Brain microvascular endothelial cell (primary cell): Measurements from ENCODE around the gene MRNIP.

ENCODE experiments used
- DNase-seq: peaks from one replicate; pipeline ENCODE4 v3.0.0-alpha.2; 2020
- H3K27ac ChIP-seq: fragments of 250-450 bp; sonication (Bioruptor Pico); 2 replicates; pipeline ENCODE4 v1.5.1; 2020; ENCODE audit warnings: mild to moderate bottlenecking, moderate library complexity
- H3K27me3 ChIP-seq: fragments of 250-450 bp; sonication (Bioruptor Pico); replicated peaks from 2 replicates; pipeline ENCODE4 v1.5.1; 2020; ENCODE audit warnings: mild to moderate bottlenecking
- H3K36me3 ChIP-seq: fragments of 250-450 bp; sonication (Bioruptor Pico); replicated peaks from 2 replicates; pipeline ENCODE4 v1.5.1; 2020; ENCODE audit warnings: mild to moderate bottlenecking
- H3K4me3 ChIP-seq: 2 replicates; pipeline ENCODE4 v1.5.1; 2011; ENCODE audit warnings: low read depth, mild to moderate bottlenecking, control low read depth, low read length, moderate library complexity
- in situ Hi-C: cut with HindIII; loops from 2 replicates; pipeline ENCODE4 v1.10.0; 2017; ENCODE audit warnings: low sequenced_read_pairs, low pct_ligation_motif_present
- TF ChIP-seq, protein P1 (sequence below): IDR thresholded peaks from 2 replicates; pipeline ENCODE4 v1.5.1; 2011; ENCODE audit warnings: low read depth, mild to moderate bottlenecking, moderate library complexity, low read length, control low read depth, inconsistent platforms; ENCODE audit errors: missing control alignments

Gene MRNIP

DNA sequence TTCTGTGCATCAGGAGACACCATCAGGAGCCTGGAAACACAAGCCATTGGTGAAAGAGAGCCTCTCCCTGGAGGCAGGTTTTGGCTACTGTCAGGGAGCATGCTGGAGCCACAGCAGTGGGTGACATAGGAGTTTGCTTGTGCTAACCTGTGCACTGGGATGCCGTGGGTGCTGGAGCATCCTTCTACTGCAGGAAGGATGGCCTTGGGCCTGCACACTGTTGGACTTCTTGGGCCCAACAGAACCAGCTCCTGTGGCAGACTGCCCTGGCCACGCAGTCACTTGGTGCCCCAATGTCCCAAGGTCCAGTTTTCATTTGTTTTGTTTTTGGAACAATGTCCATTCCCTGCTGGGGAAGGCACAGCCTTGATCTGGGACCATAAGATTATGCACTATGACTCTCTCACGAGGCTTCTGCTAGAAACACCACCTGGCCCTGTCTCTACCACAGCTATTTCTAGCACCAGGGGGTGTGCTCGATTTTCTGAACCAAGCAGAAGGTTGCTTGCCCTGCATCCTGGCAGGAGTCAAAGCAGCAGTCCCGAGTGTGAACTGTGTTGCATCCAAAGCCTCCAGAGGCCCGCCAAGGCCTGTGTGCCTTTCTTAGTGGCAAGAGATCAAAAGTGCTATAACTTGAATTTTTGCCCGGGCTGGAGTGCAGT lies 70.3 kb downstream of the MRNIP start:
- TF ChIP-seq, protein P1, sequence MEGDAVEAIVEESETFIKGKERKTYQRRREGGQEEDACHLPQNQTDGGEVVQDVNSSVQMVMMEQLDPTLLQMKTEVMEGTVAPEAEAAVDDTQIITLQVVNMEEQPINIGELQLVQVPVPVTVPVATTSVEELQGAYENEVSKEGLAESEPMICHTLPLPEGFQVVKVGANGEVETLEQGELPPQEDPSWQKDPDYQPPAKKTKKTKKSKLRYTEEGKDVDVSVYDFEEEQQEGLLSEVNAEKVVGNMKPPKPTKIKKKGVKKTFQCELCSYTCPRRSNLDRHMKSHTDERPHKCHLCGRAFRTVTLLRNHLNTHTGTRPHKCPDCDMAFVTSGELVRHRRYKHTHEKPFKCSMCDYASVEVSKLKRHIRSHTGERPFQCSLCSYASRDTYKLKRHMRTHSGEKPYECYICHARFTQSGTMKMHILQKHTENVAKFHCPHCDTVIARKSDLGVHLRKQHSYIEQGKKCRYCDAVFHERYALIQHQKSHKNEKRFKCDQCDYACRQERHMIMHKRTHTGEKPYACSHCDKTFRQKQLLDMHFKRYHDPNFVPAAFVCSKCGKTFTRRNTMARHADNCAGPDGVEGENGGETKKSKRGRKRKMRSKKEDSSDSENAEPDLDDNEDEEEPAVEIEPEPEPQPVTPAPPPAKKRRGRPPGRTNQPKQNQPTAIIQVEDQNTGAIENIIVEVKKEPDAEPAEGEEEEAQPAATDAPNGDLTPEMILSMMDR, result no peak
- H3K27me3 ChIP-seq, result no peaks in the 10 kb centered on the region

More for the DNA sequence above, 70.3 kb downstream of the MRNIP start:
- Histone ChIP-seq H3K36me3 (no peaks in the 10 kb centered on the region), H3K4me3 (no peak overlapping the region), H3K27ac (no peak overlapping the region)
- in situ Hi-C loops, result no loop called here
- DNase-seq, result no peak
